Right atrium auricular region (tissue), 2 donors: ENCODE data around the gene OTP. TPM values are rescaled to one million over a fixed set of nuclear protein-coding genes. Genes with fewer than 3 reads are reported as not detected.

Source experiments
- DNase-seq: peaks from one replicate; pipeline ENCODE4 v3.0.0-alpha.2; 2019; ENCODE audit warnings: low spot score
- H3K27ac ChIP-seq, 2 donors: fragments of 200-600 bp; sonication (generic); 1 replicate in 1 of 2; 2 replicates in 1 of 2; pipeline ENCODE4 v1.5.1; 2016 to 2019
- H3K27me3 ChIP-seq, 2 donors: fragments of 200-600 bp; sonication (generic); one replicate each; pipeline versions ENCODE4 v1.5.1 to v1.6.0; 2017 to 2019
- H3K36me3 ChIP-seq: fragments of 200-600 bp; sonication (generic); one replicate; pipeline ENCODE4 v1.5.1; 2016
- H3K4me1 ChIP-seq, 2 donors: fragments of 200-600 bp; sonication (generic); one replicate each; pipeline versions ENCODE4 v1.5.1 to v1.6.0; 2017 to 2019
- H3K4me3 ChIP-seq, 2 donors: fragments of 200-600 bp; sonication (generic); 1 replicate in 1 of 2; 2 replicates in 1 of 2; pipeline ENCODE4 v1.5.1; 2017 to 2019; ENCODE audit warnings: mild to moderate bottlenecking in 1 of 2, moderate library complexity in 1 of 2
- H3K9me3 ChIP-seq, 2 donors: fragments of 200-600 bp; sonication (generic); one replicate each; pipeline ENCODE4 v1.5.1; 2019
- CTCF ChIP-seq, 2 donors: fragments of 200-600 bp; sonication (generic); IDR thresholded peaks; one replicate each; pipeline ENCODE4 v1.5.1; 2019; ENCODE audit warnings: antibody characterized with exemption in 2 of 2
- total RNA-seq, 2 donors: library from RNA; depleted of rRNA; stranded (reverse); fragments of >200 nt; gene quantifications; one replicate each; pipeline ENCODE4 v1.1.0, GENCODE V29; 2016

The OTP gene
- total RNA-seq, 2 donors from 2014 or later, result not detected

DNA sequence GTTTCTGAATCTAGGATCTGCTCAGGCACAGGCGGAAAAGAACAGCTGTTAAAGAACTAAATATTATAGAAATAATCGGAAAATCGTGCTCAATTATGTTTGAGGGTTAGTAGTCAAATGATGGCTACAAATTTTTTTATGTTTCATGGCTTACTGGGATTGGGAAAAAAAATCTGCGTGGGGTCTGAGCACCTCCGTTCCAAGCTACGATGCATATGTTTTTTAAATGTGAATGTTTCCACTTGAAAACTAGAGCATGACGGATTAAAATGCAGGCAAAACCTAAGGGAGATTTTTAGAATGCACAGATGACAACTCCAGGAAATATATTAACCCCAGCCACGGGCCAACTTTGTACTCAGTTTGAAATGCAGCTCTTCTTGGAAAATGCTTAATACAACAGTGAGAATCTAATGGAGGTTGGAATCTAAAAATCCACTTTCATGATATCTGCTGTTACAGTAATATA is 5.3 kb downstream of the OTP start:
- Histone ChIP-seq H3K27me3 (peaks cover 58 to 90% of the 10 kb centered on the region in 2 donors), H3K36me3 (no peaks in the 10 kb centered on the region), H3K4me1 (peaks cover 0 to 46% of the 10 kb centered on the region in 2 donors), H3K4me3 (no peak overlapping the region), H3K27ac (no peak overlapping the region), H3K9me3 (peaks cover 0 to 9% of the 10 kb centered on the region in 2 donors)
- no peak for DNase-seq
- TF ChIP-seq CTCF (IDR thresholded peaks at IDR 0.05), result no peak

GRCh38 chr5:77632526-77633206 is 5.8 kb downstream of the OTP start:
- Histone ChIP-seq H3K27ac (no peak overlapping the region), H3K36me3 (no peaks in the 10 kb centered on the region), H3K4me3 (no peak overlapping the region), H3K4me1 (peaks cover 0 to 40% of the 10 kb centered on the region in 2 donors), H3K27me3 (peaks cover 60 to 90% of the 10 kb centered on the region in 2 donors), H3K9me3 (peaks cover 0 to 12% of the 10 kb centered on the region in 2 donors)
- no peak for TF ChIP-seq CTCF (IDR thresholded peaks at IDR 0.05)
- no peak for DNase-seq

GRCh38 chr5:77630114-77630680 is 8.3 kb downstream of the OTP start:
- H3K4me1 ChIP-seq, result peaks cover 0 to 25% of the 10 kb centered on the region in 2 donors
- no peak overlapping the region for H3K27ac ChIP-seq
- peaks cover 0 to 23% of the 10 kb centered on the region in 2 donors for H3K9me3 ChIP-seq
- peaks cover 46 to 76% of the 10 kb centered on the region in 2 donors for H3K27me3 ChIP-seq
- H3K4me3 ChIP-seq, result peak overlapping the region; percentile 15 to 44
- DNase-seq, result no peak
- no peaks in the 10 kb centered on the region for H3K36me3 ChIP-seq
- TF ChIP-seq CTCF (IDR thresholded peaks at IDR 0.05), result peak in 1 of 2 donors; percentile 34

GRCh38 chr5:77629509-77630113 is 8.9 kb downstream of the OTP start:
- peaks cover 40 to 75% of the 10 kb centered on the region in 2 donors for H3K27me3 ChIP-seq
- H3K4me1 ChIP-seq, result peaks cover 0 to 25% of the 10 kb centered on the region in 2 donors
- DNase-seq, result no peak

More at GRCh38 chr5:77629509-77630113, 8.9 kb downstream of the OTP start:
- Histone ChIP-seq H3K36me3 (no peaks in the 10 kb centered on the region), H3K27ac (no peak overlapping the region), H3K9me3 (peaks cover 0 to 18% of the 10 kb centered on the region in 2 donors), H3K4me3 (peak overlapping the region in 1 of 2 donors; percentile 44)
- TF ChIP-seq CTCF (IDR thresholded peaks at IDR 0.05), result no peak
